Measurements from ENCODE around the gene CRIM1.

Gene CRIM1

DNA sequence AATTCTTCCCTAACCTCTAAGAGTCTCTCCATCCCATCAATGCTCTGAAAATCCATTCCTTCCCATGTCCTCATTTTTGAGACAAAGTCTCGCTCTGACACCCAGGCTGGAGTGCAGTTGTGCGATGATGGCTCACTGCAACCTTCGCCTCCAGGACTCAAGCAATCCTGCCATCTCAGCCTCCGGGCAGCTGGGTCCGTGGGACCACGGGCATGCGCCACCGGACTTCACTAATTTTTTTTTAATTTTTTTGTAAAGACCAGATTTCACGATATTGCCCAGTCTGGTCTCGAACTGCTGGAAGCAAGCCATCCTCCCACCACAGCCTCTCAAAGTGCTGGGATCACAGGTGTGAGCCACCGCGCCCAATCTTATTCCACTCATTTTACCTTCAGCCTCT, 240.8 kb downstream of the CRIM1 start:
- no peak for DNase-seq

DNA sequence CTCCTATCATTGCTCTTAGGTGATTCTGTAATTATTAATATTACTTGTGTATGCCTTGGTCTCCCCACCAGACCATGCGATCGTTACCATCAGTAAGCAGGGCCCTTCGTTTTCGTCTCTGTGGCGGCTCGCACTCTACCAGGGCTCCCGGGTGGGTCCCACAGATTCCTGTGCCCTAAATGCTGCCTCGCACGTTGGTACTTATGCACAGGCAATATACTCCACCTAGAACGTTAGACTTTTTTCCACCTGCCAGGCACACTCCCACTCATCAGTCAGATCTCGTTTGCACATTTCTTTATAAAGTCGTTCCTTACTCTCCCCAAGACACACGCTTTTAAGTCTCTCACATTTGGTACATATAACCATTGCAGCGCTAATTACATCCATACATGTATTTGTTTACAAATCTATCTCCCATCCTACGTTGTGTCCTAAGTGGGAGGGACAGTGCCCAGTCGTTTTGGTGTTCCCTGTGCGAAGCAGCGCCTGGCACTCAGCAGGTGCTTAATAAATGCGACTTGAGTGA, 241.5 kb downstream of the CRIM1 start:
- no peak for DNase-seq

DNA sequence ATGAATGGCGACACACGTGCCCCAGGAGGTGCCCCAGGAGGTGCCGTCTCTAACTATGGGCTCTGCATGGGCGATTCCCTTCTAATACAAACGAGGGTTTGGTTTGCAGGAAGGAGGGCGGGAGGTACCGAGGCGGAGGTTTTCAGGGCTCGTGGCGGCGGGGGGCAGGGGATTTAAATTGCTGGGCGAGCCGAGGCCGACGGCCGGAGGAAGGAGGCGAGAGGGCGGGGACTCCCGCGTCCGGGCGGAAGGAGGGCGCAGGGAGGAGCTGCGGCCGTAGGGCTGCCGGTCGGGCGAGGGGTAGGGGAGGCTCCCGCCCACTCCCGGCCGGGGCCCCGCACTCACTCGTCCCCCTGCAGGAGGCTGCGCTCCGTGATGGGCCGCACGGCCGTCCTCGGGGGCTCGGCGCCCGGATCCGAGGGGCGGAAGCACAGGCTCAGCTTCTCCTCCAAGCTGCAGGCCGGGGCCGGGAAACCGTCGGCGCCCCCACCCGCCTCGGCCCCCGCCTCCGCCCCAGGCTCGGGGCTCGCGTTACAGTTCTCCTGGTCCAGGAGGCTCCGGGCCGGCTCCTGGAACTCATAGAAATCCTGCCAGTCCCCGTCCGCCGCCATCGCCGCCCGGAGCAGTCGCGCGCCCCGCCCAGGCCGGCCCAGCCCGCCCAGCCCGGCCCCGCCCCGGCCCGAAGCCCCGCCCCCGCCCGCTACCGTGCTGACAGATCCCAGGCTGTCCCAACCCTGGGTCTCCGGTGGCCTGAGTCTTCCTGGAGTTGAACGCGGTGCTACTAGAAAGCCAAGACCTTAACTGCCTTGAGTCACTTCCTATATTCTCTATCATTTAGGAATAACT, 242.2 kb downstream of the CRIM1 start, which contains the start of gene FEZ2:
Gene FEZ2, minus strand, starts transcription at position 637 of the 846 bp plus-strand sequence. Its CDS starts 26 bp downstream, at position 611.
- DNase-seq, result peak; percentile 90
